Peyer's patch (tissue), 4 donors: ENCODE data around the gene ALG9.

Experiments used
- POLR2A ChIP-seq, 2 donors: fragments of 450-650 bp; IDR thresholded peaks; one replicate each; pipeline ENCODE4 v1.5.1; 2017; ENCODE audit warnings: antibody characterized with exemption in 2 of 2, mild to moderate bottlenecking in 2 of 2, moderate library complexity in 2 of 2
- TF ChIP-seq, protein P1 (sequence below), 6 experiments: fragments of 450-650 bp in 4 of 6; fragments of 200-600 bp in 2 of 6; sonication (generic) in 1 of 6; IDR thresholded peaks; one replicate each; pipeline ENCODE4 v1.5.1; 2017 to 2019; ENCODE audit warnings: antibody characterized with exemption in 6 of 6, mild to moderate bottlenecking in 3 of 6, moderate library complexity in 1 of 6

DNA sequence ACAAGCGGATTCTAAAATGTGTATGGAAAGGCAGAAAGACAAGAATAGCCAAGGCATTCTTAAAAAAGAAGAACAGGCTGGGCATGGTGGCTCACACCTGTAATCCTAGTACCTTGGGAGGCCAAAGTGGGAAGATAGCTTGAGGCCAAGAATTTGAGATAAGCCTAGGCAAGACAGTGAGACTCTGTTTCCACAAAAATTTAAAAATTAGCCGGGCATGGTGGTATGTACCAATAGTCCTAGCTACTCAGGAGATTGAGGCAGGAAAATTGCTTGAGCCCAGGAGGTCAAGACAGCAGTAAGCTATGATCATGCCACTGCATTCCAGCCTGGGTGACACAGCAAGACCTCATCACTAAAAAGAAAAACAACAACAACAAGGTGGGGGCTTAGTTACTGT lies 59.2 kb downstream of the ALG9 start:
- TF ChIP-seq, protein P1, sequence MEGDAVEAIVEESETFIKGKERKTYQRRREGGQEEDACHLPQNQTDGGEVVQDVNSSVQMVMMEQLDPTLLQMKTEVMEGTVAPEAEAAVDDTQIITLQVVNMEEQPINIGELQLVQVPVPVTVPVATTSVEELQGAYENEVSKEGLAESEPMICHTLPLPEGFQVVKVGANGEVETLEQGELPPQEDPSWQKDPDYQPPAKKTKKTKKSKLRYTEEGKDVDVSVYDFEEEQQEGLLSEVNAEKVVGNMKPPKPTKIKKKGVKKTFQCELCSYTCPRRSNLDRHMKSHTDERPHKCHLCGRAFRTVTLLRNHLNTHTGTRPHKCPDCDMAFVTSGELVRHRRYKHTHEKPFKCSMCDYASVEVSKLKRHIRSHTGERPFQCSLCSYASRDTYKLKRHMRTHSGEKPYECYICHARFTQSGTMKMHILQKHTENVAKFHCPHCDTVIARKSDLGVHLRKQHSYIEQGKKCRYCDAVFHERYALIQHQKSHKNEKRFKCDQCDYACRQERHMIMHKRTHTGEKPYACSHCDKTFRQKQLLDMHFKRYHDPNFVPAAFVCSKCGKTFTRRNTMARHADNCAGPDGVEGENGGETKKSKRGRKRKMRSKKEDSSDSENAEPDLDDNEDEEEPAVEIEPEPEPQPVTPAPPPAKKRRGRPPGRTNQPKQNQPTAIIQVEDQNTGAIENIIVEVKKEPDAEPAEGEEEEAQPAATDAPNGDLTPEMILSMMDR (IDR thresholded peaks at IDR 0.05), result no peak
- TF ChIP-seq POLR2A (IDR thresholded peaks at IDR 0.05), result no peak
